ENCODE results near the gene CCNB1IP1.
"Not testable (repeated sequence)": the region's sequence is repeated elsewhere in the genome, so short reads cannot be mapped to it uniquely, and the experiment has no call there.

DNA sequence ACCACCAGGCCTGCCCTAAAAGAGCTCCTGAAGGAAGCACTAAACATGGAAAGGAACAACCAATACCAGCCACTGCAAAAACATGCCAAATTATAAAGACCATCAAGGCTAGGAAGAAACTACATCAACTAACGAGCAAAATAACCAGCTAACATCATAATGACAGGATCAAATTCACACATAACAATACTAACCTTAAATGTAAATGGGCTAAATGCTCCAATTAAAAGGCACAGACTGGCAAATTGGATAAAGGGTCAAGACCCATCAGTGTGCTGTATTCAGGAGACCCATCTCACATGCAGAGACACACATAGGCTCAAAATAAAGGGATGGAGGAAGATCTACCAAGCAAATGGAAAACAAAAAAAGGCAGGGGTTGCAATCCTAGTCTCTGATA lies 51.1 kb downstream of the CCNB1IP1 start:
- TF ChIP-seq, protein P1, sequence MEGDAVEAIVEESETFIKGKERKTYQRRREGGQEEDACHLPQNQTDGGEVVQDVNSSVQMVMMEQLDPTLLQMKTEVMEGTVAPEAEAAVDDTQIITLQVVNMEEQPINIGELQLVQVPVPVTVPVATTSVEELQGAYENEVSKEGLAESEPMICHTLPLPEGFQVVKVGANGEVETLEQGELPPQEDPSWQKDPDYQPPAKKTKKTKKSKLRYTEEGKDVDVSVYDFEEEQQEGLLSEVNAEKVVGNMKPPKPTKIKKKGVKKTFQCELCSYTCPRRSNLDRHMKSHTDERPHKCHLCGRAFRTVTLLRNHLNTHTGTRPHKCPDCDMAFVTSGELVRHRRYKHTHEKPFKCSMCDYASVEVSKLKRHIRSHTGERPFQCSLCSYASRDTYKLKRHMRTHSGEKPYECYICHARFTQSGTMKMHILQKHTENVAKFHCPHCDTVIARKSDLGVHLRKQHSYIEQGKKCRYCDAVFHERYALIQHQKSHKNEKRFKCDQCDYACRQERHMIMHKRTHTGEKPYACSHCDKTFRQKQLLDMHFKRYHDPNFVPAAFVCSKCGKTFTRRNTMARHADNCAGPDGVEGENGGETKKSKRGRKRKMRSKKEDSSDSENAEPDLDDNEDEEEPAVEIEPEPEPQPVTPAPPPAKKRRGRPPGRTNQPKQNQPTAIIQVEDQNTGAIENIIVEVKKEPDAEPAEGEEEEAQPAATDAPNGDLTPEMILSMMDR (conservative IDR thresholded peaks at IDR 0.05), result not testable (repeated sequence)
- TF ChIP-seq ZFX (IDR thresholded peaks at IDR 0.05), result not testable (repeated sequence)
